ENCODE measurements around the gene IRF1. TPM values are rescaled to one million over a fixed set of nuclear protein-coding genes. Genes with fewer than 3 reads are reported as not detected.

Gene IRF1
- total and polyA plus RNA-seq, 2 of the 4 experiments (the other 2 are of a cell fraction): 11.1 to 18.9 TPM

DNA sequence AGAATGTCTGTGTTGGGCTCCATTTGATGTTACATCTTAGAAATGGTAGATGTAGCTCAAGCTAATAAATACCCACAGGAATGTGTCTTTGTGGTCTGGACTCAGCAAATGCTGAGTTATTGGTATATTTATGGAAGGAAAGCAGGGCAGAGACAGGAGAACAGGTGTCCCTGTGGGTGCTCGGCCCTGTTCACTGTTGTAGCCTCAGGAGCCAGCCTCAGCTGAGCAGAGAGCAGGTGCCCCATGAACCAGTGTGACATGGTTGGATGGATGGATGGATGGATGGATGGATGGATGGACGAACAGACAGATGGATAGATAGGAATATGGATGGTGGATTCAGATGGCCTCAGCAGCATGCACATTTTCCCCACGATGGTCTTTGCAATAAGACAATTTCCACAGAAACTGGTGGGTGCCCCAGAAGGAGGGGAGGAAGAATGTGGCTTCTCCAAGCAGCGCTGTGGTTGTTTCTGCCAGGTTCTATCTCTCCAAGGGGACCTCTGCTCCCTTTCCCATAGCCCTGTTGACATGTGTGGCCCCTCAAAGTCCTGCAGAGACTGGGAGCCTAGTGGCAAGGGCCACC lies 8.2 kb upstream of the IRF1 start:
- no peak overlapping the region for H3K9ac ChIP-seq (ENCODE audit: low read depth, low read length)
- no TSS peak for BruUV-seq (replicated peaks)
- CTCF ChIA-PET: interaction anchor here (5.2 kb wide), 1 partner anchor 111 kb away, joined by 30 read pairs; no protein-coding TSS in a partner anchor

More for the DNA sequence above, 8.2 kb upstream of the IRF1 start:
- H2BK120ac ChIP-seq (ENCODE audit: low read depth, low read length): peak overlapping the region; percentile 96
- no peak overlapping the region for H3K18ac ChIP-seq (ENCODE audit: low read depth, low read length)
- H3K4me2 ChIP-seq (ENCODE audit: low read depth, low read length): no peak overlapping the region
- peak overlapping the region; percentile 98 for H4K91ac ChIP-seq (ENCODE audit: insufficient read depth, low read depth, low read length)
- no peak overlapping the region for H2AFZ ChIP-seq (replicated peaks; ENCODE audit: low read length, poor library complexity)
- H3K27me3 ChIP-seq (ENCODE audit: control insufficient read depth, insufficient read depth, low read length): no peaks in the 10 kb centered on the region
- no peaks in the 10 kb centered on the region for H3K9me3 ChIP-seq (ENCODE audit: control insufficient read depth, insufficient read depth, low read length)
- H3K4me3 ChIP-seq (ENCODE audit: insufficient read depth, low read depth, low read length): no peak overlapping the region
- dilution Hi-C loops (cut with HindIII; ENCODE audit: low sequenced_read_pairs, unreplicated experiment): no loop called here
- H3K14ac ChIP-seq (replicated peaks; ENCODE audit: low read depth, low read length): peak overlapping the region; percentile 13; the same call in 1 of the 2 replicates
- peak overlapping the region; percentile 10 for H2AK9ac ChIP-seq (replicated peaks; ENCODE audit: low read depth, low read length, poor library complexity)
- H2BK20ac ChIP-seq (ENCODE audit: low read depth, low read length): peak overlapping the region; percentile 99
- H4K8ac ChIP-seq (ENCODE audit: low read depth in 2 of 2, low read length in 2 of 2): peak overlapping the region; percentile 84 to 97; a peak in 3 of 4 replicates
- H2BK15ac ChIP-seq (ENCODE audit: low read depth, low read length): peak overlapping the region; percentile 99
- peak overlapping the region; percentile 44 for H2BK5ac ChIP-seq (ENCODE audit: low read depth, low read length, poor library complexity, severe bottlenecking)
- TF ChIP-seq MXI1 (IDR thresholded peaks at IDR 0.05; ENCODE audit: borderline replicate concordance, low read depth, low read length) (no peak), FOS (IDR thresholded peaks at IDR 0.05; ENCODE audit: low read depth, low read length) (no peak), RAD21 (IDR thresholded peaks at IDR 0.05; ENCODE audit: low read length) (no peak), MAZ (IDR thresholded peaks at IDR 0.05; ENCODE audit: borderline replicate concordance, low read depth, low read length) (no peak), SMC3 (IDR thresholded peaks at IDR 0.05; ENCODE audit: low read depth, low read length) (no peak), MAFK (IDR thresholded peaks at IDR 0.05; ENCODE audit: low read depth, low read length) (no peak), BHLHE40 (IDR thresholded peaks at IDR 0.05; ENCODE audit: low read depth, low read length) (no peak), CHD1 (IDR thresholded peaks at IDR 0.05; ENCODE audit: low read depth, low read length) (no peak), RCOR1 (IDR thresholded peaks at IDR 0.05; ENCODE audit: insufficient replicate concordance, low read length) (no peak)
- TF ChIP-seq, protein P1, sequence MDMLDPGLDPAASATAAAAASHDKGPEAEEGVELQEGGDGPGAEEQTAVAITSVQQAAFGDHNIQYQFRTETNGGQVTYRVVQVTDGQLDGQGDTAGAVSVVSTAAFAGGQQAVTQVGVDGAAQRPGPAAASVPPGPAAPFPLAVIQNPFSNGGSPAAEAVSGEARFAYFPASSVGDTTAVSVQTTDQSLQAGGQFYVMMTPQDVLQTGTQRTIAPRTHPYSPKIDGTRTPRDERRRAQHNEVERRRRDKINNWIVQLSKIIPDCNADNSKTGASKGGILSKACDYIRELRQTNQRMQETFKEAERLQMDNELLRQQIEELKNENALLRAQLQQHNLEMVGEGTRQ (IDR thresholded peaks at IDR 0.05; ENCODE audit: low read depth, low read length): no peak
- TF ChIP-seq, protein P2, sequence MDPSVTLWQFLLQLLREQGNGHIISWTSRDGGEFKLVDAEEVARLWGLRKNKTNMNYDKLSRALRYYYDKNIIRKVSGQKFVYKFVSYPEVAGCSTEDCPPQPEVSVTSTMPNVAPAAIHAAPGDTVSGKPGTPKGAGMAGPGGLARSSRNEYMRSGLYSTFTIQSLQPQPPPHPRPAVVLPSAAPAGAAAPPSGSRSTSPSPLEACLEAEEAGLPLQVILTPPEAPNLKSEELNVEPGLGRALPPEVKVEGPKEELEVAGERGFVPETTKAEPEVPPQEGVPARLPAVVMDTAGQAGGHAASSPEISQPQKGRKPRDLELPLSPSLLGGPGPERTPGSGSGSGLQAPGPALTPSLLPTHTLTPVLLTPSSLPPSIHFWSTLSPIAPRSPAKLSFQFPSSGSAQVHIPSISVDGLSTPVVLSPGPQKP (IDR thresholded peaks at IDR 0.05; ENCODE audit: borderline replicate concordance, low read depth, low read length): no peak
- TF ChIP-seq, protein P3, sequence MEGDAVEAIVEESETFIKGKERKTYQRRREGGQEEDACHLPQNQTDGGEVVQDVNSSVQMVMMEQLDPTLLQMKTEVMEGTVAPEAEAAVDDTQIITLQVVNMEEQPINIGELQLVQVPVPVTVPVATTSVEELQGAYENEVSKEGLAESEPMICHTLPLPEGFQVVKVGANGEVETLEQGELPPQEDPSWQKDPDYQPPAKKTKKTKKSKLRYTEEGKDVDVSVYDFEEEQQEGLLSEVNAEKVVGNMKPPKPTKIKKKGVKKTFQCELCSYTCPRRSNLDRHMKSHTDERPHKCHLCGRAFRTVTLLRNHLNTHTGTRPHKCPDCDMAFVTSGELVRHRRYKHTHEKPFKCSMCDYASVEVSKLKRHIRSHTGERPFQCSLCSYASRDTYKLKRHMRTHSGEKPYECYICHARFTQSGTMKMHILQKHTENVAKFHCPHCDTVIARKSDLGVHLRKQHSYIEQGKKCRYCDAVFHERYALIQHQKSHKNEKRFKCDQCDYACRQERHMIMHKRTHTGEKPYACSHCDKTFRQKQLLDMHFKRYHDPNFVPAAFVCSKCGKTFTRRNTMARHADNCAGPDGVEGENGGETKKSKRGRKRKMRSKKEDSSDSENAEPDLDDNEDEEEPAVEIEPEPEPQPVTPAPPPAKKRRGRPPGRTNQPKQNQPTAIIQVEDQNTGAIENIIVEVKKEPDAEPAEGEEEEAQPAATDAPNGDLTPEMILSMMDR (conservative IDR thresholded peaks at IDR 0.05; ENCODE audit: low read depth, low read length): no peak
- H4K5ac ChIP-seq (ENCODE audit: low read depth, low read length): no peak overlapping the region
- no peaks in the 10 kb centered on the region for H3K36me3 ChIP-seq (ENCODE audit: control insufficient read depth, insufficient read depth, low read length)
- H3K56ac ChIP-seq (ENCODE audit: extremely low read depth, insufficient read depth, low read length): no peak overlapping the region
- intact Hi-C loops (cut with micrococcal nuclease): loop anchor here (10.0 kb wide), 1 partner anchor 434 kb away; the partner anchor contains the start of gene IL3
- peaks cover 48% of the 10 kb centered on the region for H3K9me1 ChIP-seq (ENCODE audit: insufficient read depth, low read length)
- DNase-seq (peak; percentile 20), ATAC-seq (ENCODE audit: low read depth) (no peak)
- POLR2A ChIA-PET (ENCODE audit: unreplicated experiment): no interaction called here
- H3K4ac ChIP-seq (ENCODE audit: low read depth, low read length): peak overlapping the region; percentile 99
- H3K4me1 ChIP-seq (ENCODE audit: control insufficient read depth, insufficient read depth, low read length): peaks cover 30% of the 10 kb centered on the region
- H3K27ac ChIP-seq (ENCODE audit: insufficient read depth, low read length): no peak overlapping the region
- peaks cover 0 to 22% of the 10 kb centered on the region in 2 experiments; a peak in 1 of 4 replicates for H3K79me1 ChIP-seq (ENCODE audit: low read depth in 1 of 2, low read length in 2 of 2)
- H4K20me1 ChIP-seq (ENCODE audit: insufficient read depth, low read length): no peaks in the 10 kb centered on the region
- 92% methylated on average over 2 of the region's 4 CpGs; no CpG with 5 or more reads in 1 of the 2 experiments for WGBS, 2 experiments (ENCODE audit: extremely low coverage in 2 of 2, insufficient read length in 1 of 2)
- peak overlapping the region; percentile 99 for H2AK5ac ChIP-seq (ENCODE audit: low read depth, low read length)
- in situ Hi-C loops (cut with MboI; ENCODE audit: low sequenced_read_pairs): loop anchor here (25.0 kb wide), 1 partner anchor 411 kb away; no protein-coding TSS in a partner anchor
- peak overlapping the region; percentile 25; the same call in 1 of the 2 replicates for H3K23ac ChIP-seq (ENCODE audit: low read depth, low read length)
